Stomach (tissue), 4 donors: ENCODE data around the gene PGC.

Experiments
- POLR2AphosphoS5 ChIP-seq, 3 donors: sonication (generic); formaldehyde crosslinking; IDR thresholded peaks; one replicate each; pipeline ENCODE4 v1.6.1; 2016; ENCODE audit warnings: antibody characterized with exemption in 3 of 3
- TF ChIP-seq, protein P1 (sequence below), 7 experiments: fragments of 450-650 bp in 4 of 7; fragments of 200-600 bp in 3 of 7; sonication (generic) in 3 of 7; IDR thresholded peaks; one replicate each; pipeline ENCODE4 v1.5.1; 2016 to 2019; ENCODE audit warnings: antibody characterized with exemption in 7 of 7, control low read depth in 2 of 7, mild to moderate bottlenecking in 1 of 7

DNA sequence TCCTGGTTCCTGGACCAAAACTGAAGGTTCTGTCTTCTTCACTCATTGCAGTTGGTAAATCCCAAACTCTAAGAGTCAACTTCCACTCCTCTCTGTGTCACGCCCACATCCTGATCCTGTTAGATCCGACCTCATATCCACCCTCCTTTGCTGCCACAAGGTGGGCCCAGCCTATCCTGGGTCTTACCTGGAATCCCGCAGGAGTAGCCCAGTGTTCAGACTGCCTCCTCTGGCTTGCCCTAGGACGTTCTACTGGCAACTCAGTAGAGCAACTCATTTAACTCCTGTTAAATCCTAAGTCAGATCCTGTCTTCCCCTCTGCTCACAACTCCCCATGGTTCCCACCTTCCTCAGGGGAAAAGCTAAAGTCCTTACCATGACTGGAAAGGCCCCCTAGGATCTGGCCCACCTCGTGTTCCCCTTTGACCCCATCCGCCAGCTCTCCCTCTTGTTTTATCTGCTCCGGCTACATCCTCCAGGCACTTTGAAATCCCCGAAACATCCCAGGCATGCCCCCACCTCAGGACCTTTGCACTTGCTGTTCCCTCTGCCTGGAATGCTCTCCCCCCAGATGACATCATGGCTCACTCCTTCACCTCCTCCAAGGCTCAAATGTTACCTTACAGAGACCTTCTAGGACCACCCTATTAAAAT is 55.6 kb downstream of the PGC start:
- TF ChIP-seq POLR2AphosphoS5 (IDR thresholded peaks at IDR 0.05): no peak
- TF ChIP-seq, protein P1, sequence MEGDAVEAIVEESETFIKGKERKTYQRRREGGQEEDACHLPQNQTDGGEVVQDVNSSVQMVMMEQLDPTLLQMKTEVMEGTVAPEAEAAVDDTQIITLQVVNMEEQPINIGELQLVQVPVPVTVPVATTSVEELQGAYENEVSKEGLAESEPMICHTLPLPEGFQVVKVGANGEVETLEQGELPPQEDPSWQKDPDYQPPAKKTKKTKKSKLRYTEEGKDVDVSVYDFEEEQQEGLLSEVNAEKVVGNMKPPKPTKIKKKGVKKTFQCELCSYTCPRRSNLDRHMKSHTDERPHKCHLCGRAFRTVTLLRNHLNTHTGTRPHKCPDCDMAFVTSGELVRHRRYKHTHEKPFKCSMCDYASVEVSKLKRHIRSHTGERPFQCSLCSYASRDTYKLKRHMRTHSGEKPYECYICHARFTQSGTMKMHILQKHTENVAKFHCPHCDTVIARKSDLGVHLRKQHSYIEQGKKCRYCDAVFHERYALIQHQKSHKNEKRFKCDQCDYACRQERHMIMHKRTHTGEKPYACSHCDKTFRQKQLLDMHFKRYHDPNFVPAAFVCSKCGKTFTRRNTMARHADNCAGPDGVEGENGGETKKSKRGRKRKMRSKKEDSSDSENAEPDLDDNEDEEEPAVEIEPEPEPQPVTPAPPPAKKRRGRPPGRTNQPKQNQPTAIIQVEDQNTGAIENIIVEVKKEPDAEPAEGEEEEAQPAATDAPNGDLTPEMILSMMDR (IDR thresholded peaks at IDR 0.05): no peak
